HL-60 (cell line): ENCODE data around the gene TICAM1.

Source experiments
- DNase-seq, 2 experiments: peaks; one replicate each; pipeline ENCODE4 v3.0.0-alpha.2; 2010 to 2020; ENCODE audit warnings: low read depth in 1 of 2, low spot score in 1 of 2
- H3K27ac ChIP-seq: fragments of 250-450 bp; sonication (Bioruptor Pico); replicated peaks from 2 replicates; pipeline ENCODE4 v1.5.1; 2020; ENCODE audit warnings: mild to moderate bottlenecking, moderate library complexity
- H3K27me3 ChIP-seq: fragments of 250-450 bp; sonication (Bioruptor Pico); 2 replicates; pipeline ENCODE4 v1.5.1; 2021; ENCODE audit warnings: mild to moderate bottlenecking, moderate library complexity; ENCODE audit not compliant: insufficient read depth, poor library complexity, severe bottlenecking
- H3K4me3 ChIP-seq: replicated peaks from 2 replicates; pipeline ENCODE4 v1.5.1; 2011; ENCODE audit warnings: mild to moderate bottlenecking, control low read depth, low read length; ENCODE audit not compliant: insufficient read depth
- GABPA ChIP-seq: IDR thresholded peaks from 2 replicates; pipeline ENCODE4 v1.6.1; 2012; ENCODE audit warnings: low read depth
- POLR2AphosphoS5 ChIP-seq: IDR thresholded peaks from 2 replicates; pipeline ENCODE4 v1.6.1; 2012; ENCODE audit warnings: low read depth
- REST ChIP-seq: IDR thresholded peaks from 2 replicates; pipeline ENCODE4 v1.6.1; 2012; ENCODE audit warnings: low read depth; ENCODE audit not compliant: insufficient replicate concordance
- SPI1 ChIP-seq: IDR thresholded peaks from 2 replicates; pipeline ENCODE4 v1.6.1; 2012; ENCODE audit warnings: low read depth, mild to moderate bottlenecking, borderline replicate concordance
- microRNA-seq: library from miRNA; unstranded; fragments of <30 nt; microRNA quantifications from one replicate; pipeline ENCODE4, GENCODE V29; 2018
- TF ChIP-seq, protein P1 (sequence below): IDR thresholded peaks from one replicate; pipeline ENCODE4 v1.5.1; 2011; ENCODE audit warnings: low read length, control low read depth, inconsistent platforms; ENCODE audit not compliant: insufficient read depth

TICAM1 gene

GRCh38 chr19:4768934-4769777 is 62.4 kb downstream of the TICAM1 start:
- Histone ChIP-seq H3K4me3 (no peak overlapping the region), H3K27me3 (no peaks in the 10 kb centered on the region), H3K27ac (no peak overlapping the region)
- TF ChIP-seq POLR2AphosphoS5, result no peak
- TF ChIP-seq REST, result peak; percentile 98
- no peak for TF ChIP-seq SPI1
- TF ChIP-seq GABPA, result no peak
- TF ChIP-seq, protein P1, sequence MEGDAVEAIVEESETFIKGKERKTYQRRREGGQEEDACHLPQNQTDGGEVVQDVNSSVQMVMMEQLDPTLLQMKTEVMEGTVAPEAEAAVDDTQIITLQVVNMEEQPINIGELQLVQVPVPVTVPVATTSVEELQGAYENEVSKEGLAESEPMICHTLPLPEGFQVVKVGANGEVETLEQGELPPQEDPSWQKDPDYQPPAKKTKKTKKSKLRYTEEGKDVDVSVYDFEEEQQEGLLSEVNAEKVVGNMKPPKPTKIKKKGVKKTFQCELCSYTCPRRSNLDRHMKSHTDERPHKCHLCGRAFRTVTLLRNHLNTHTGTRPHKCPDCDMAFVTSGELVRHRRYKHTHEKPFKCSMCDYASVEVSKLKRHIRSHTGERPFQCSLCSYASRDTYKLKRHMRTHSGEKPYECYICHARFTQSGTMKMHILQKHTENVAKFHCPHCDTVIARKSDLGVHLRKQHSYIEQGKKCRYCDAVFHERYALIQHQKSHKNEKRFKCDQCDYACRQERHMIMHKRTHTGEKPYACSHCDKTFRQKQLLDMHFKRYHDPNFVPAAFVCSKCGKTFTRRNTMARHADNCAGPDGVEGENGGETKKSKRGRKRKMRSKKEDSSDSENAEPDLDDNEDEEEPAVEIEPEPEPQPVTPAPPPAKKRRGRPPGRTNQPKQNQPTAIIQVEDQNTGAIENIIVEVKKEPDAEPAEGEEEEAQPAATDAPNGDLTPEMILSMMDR, result no peak
- DNase-seq, result peak; percentile 61 to 76

Small RNA genes within 50 kb of the gene (microRNA-seq; reads per million reads assigned to microRNA genes)
- gene MIR7-3, result 2.7 reads per million
